ENCODE measurements around the gene AKAP5.
A peak's percentile ranks its signal among the peaks of the same experiment; 100 is the strongest.

Gene AKAP5

GRCh38 chr14:64465191-64465822, at the start of gene AKAP5:
Gene AKAP5 (plus strand): TSS chr14:64465499. CDS start chr14:64468395, 2,896 bp downstream.
- Histone ChIP-seq H3K4me3 (ENCODE audit: low read depth, low read length) (peak within 1 kb of the TSS; percentile 83), H3K4me1 (ENCODE audit: control insufficient read depth, insufficient read depth, low read length) (peaks cover 13% of the 10 kb centered on the region), H3K27me3 (ENCODE audit: control insufficient read depth, insufficient read depth, low read length) (no peaks in the 10 kb centered on the region), H3K9ac (ENCODE audit: low read depth, low read length) (peak within 1 kb of the TSS; percentile 34), H3K9me3 (ENCODE audit: control insufficient read depth, insufficient read depth, low read length) (no peaks in the 10 kb centered on the region), H3K27ac (ENCODE audit: low read depth, low read length) (peak within 1 kb of the TSS; percentile 21), H3K36me3 (ENCODE audit: control insufficient read depth, insufficient read depth, low read length) (peaks cover 13% of the 10 kb centered on the region)

- Histone ChIP-seq H3K36me3 (ENCODE audit: control insufficient read depth, insufficient read depth, low read length) (peaks cover 93% of the 10 kb centered on the region), H3K4me1 (ENCODE audit: control insufficient read depth, insufficient read depth, low read length) (no peaks in the 10 kb centered on the region), H3K27me3 (ENCODE audit: control insufficient read depth, insufficient read depth, low read length) (no peaks in the 10 kb centered on the region), H3K9me3 (ENCODE audit: control insufficient read depth, insufficient read depth, low read length) (no peaks in the 10 kb centered on the region), H3K4me3 (ENCODE audit: low read depth, low read length) (no peak overlapping the region), H3K27ac (ENCODE audit: low read depth, low read length) (no peak overlapping the region), H3K9ac (ENCODE audit: low read depth, low read length) (no peak overlapping the region)
Measured at GRCh38 chr14:64416348-64416932, 48.9 kb upstream of the AKAP5 start.

- Histone ChIP-seq H3K4me1 (ENCODE audit: control insufficient read depth, insufficient read depth, low read length) (no peaks in the 10 kb centered on the region), H3K27ac (ENCODE audit: low read depth, low read length) (no peak overlapping the region), H3K27me3 (ENCODE audit: control insufficient read depth, insufficient read depth, low read length) (no peaks in the 10 kb centered on the region), H3K9ac (ENCODE audit: low read depth, low read length) (no peak overlapping the region), H3K4me3 (ENCODE audit: low read depth, low read length) (no peak overlapping the region), H3K36me3 (ENCODE audit: control insufficient read depth, insufficient read depth, low read length) (peaks cover 92% of the 10 kb centered on the region), H3K9me3 (ENCODE audit: control insufficient read depth, insufficient read depth, low read length) (no peaks in the 10 kb centered on the region)
Measured at GRCh38 chr14:64417055-64417770, 48.1 kb upstream of the AKAP5 start.

GRCh38 chr14:64417771-64418125, 47.6 kb upstream of the AKAP5 start:
- H3K4me1 ChIP-seq (ENCODE audit: control insufficient read depth, insufficient read depth, low read length): no peaks in the 10 kb centered on the region
- H3K36me3 ChIP-seq (ENCODE audit: control insufficient read depth, insufficient read depth, low read length): peaks cover 92% of the 10 kb centered on the region
- H3K9ac ChIP-seq (ENCODE audit: low read depth, low read length): no peak overlapping the region
- H3K9me3 ChIP-seq (ENCODE audit: control insufficient read depth, insufficient read depth, low read length): no peaks in the 10 kb centered on the region
- H3K27ac ChIP-seq (ENCODE audit: low read depth, low read length): no peak overlapping the region
- H3K27me3 ChIP-seq (ENCODE audit: control insufficient read depth, insufficient read depth, low read length): no peaks in the 10 kb centered on the region
- no peak overlapping the region for H3K4me3 ChIP-seq (ENCODE audit: low read depth, low read length)

GRCh38 chr14:64419003-64419402, 46.3 kb upstream of the AKAP5 start:
- Histone ChIP-seq H3K9ac (ENCODE audit: low read depth, low read length) (no peak overlapping the region), H3K4me1 (ENCODE audit: control insufficient read depth, insufficient read depth, low read length) (no peaks in the 10 kb centered on the region), H3K4me3 (ENCODE audit: low read depth, low read length) (no peak overlapping the region), H3K36me3 (ENCODE audit: control insufficient read depth, insufficient read depth, low read length) (peaks cover 89% of the 10 kb centered on the region), H3K27ac (ENCODE audit: low read depth, low read length) (no peak overlapping the region), H3K27me3 (ENCODE audit: control insufficient read depth, insufficient read depth, low read length) (no peaks in the 10 kb centered on the region), H3K9me3 (ENCODE audit: control insufficient read depth, insufficient read depth, low read length) (no peaks in the 10 kb centered on the region)

- Histone ChIP-seq H3K36me3 (ENCODE audit: control insufficient read depth, insufficient read depth, low read length) (peaks cover 91% of the 10 kb centered on the region), H3K9ac (ENCODE audit: low read depth, low read length) (no peak overlapping the region), H3K27me3 (ENCODE audit: control insufficient read depth, insufficient read depth, low read length) (no peaks in the 10 kb centered on the region), H3K4me1 (ENCODE audit: control insufficient read depth, insufficient read depth, low read length) (no peaks in the 10 kb centered on the region), H3K27ac (ENCODE audit: low read depth, low read length) (no peak overlapping the region), H3K9me3 (ENCODE audit: control insufficient read depth, insufficient read depth, low read length) (no peaks in the 10 kb centered on the region), H3K4me3 (ENCODE audit: low read depth, low read length) (no peak overlapping the region)
Measured at GRCh38 chr14:64421166-64421565, 44.1 kb upstream of the AKAP5 start.

- Histone ChIP-seq H3K4me1 (ENCODE audit: control insufficient read depth, insufficient read depth, low read length) (no peaks in the 10 kb centered on the region), H3K9ac (ENCODE audit: low read depth, low read length) (no peak overlapping the region), H3K4me3 (ENCODE audit: low read depth, low read length) (no peak overlapping the region), H3K9me3 (ENCODE audit: control insufficient read depth, insufficient read depth, low read length) (no peaks in the 10 kb centered on the region), H3K36me3 (ENCODE audit: control insufficient read depth, insufficient read depth, low read length) (peaks cover 91% of the 10 kb centered on the region), H3K27me3 (ENCODE audit: control insufficient read depth, insufficient read depth, low read length) (no peaks in the 10 kb centered on the region), H3K27ac (ENCODE audit: low read depth, low read length) (no peak overlapping the region)
Measured at GRCh38 chr14:64422005-64422404, 43.3 kb upstream of the AKAP5 start.

GRCh38 chr14:64422756-64423155, 42.5 kb upstream of the AKAP5 start:
- no peaks in the 10 kb centered on the region for H3K27me3 ChIP-seq (ENCODE audit: control insufficient read depth, insufficient read depth, low read length)
- H3K9me3 ChIP-seq (ENCODE audit: control insufficient read depth, insufficient read depth, low read length): no peaks in the 10 kb centered on the region
- H3K27ac ChIP-seq (ENCODE audit: low read depth, low read length): no peak overlapping the region
- no peaks in the 10 kb centered on the region for H3K4me1 ChIP-seq (ENCODE audit: control insufficient read depth, insufficient read depth, low read length)
- H3K36me3 ChIP-seq (ENCODE audit: control insufficient read depth, insufficient read depth, low read length): peaks cover 91% of the 10 kb centered on the region
- H3K9ac ChIP-seq (ENCODE audit: low read depth, low read length): no peak overlapping the region
- H3K4me3 ChIP-seq (ENCODE audit: low read depth, low read length): no peak overlapping the region

GRCh38 chr14:64423987-64424386, 41.3 kb upstream of the AKAP5 start:
- Histone ChIP-seq H3K27me3 (ENCODE audit: control insufficient read depth, insufficient read depth, low read length) (no peaks in the 10 kb centered on the region), H3K9me3 (ENCODE audit: control insufficient read depth, insufficient read depth, low read length) (no peaks in the 10 kb centered on the region), H3K36me3 (ENCODE audit: control insufficient read depth, insufficient read depth, low read length) (peaks cover 92% of the 10 kb centered on the region), H3K9ac (ENCODE audit: low read depth, low read length) (no peak overlapping the region), H3K4me3 (ENCODE audit: low read depth, low read length) (no peak overlapping the region), H3K4me1 (ENCODE audit: control insufficient read depth, insufficient read depth, low read length) (no peaks in the 10 kb centered on the region), H3K27ac (ENCODE audit: low read depth, low read length) (no peak overlapping the region)

GRCh38 chr14:64434528-64434927, 30.8 kb upstream of the AKAP5 start:
- Histone ChIP-seq H3K4me1 (ENCODE audit: control insufficient read depth, insufficient read depth, low read length) (no peaks in the 10 kb centered on the region), H3K36me3 (ENCODE audit: control insufficient read depth, insufficient read depth, low read length) (peaks cover 96% of the 10 kb centered on the region)

GRCh38 chr14:64438181-64438841, 27.0 kb upstream of the AKAP5 start:
- no peak overlapping the region for H3K9ac ChIP-seq (ENCODE audit: low read depth, low read length)
- no peaks in the 10 kb centered on the region for H3K27me3 ChIP-seq (ENCODE audit: control insufficient read depth, insufficient read depth, low read length)
- peak overlapping the region; percentile 68 for H3K27ac ChIP-seq (ENCODE audit: low read depth, low read length)
- peaks cover 94% of the 10 kb centered on the region for H3K36me3 ChIP-seq (ENCODE audit: control insufficient read depth, insufficient read depth, low read length)
- no peak overlapping the region for H3K4me3 ChIP-seq (ENCODE audit: low read depth, low read length)
- H3K4me1 ChIP-seq (ENCODE audit: control insufficient read depth, insufficient read depth, low read length): no peaks in the 10 kb centered on the region
- H3K9me3 ChIP-seq (ENCODE audit: control insufficient read depth, insufficient read depth, low read length): no peaks in the 10 kb centered on the region

More at GRCh38 chr14:64434528-64434927, 30.8 kb upstream of the AKAP5 start:
- Histone ChIP-seq H3K9me3 (ENCODE audit: control insufficient read depth, insufficient read depth, low read length) (no peaks in the 10 kb centered on the region), H3K27me3 (ENCODE audit: control insufficient read depth, insufficient read depth, low read length) (no peaks in the 10 kb centered on the region), H3K9ac (ENCODE audit: low read depth, low read length) (no peak overlapping the region), H3K4me3 (ENCODE audit: low read depth, low read length) (no peak overlapping the region), H3K27ac (ENCODE audit: low read depth, low read length) (no peak overlapping the region)

Data from HUES48 (cell line).